SW480 (cell line): ENCODE results near the gene MPPED2.

Experiments
- DNase-seq: peaks from one replicate; pipeline ENCODE4 v3.0.0-alpha.2; 2016; ENCODE audit warnings: low spot score

MPPED2 gene

GRCh38 chr11:30586251-30587144, at the start of gene MPPED2:
Gene MPPED2, minus strand, starts transcription at chr11:30586353. Its CDS starts 5,980 bp downstream, at chr11:30580373.
- peak; percentile 47 for DNase-seq

- DNase-seq, result peak; percentile 51
Observed at GRCh38 chr11:30635401-30635989, 49.3 kb upstream of the MPPED2 start.

- no peak for DNase-seq
Observed at GRCh38 chr11:30631148-30631547, 45.0 kb upstream of the MPPED2 start.

- DNase-seq, result no peak
Observed at GRCh38 chr11:30619767-30620166, 33.6 kb upstream of the MPPED2 start.

- DNase-seq, result no peak
Observed at GRCh38 chr11:30617762-30618161, 31.6 kb upstream of the MPPED2 start.

- DNase-seq, result no peak
Observed at GRCh38 chr11:30610628-30611027, 24.5 kb upstream of the MPPED2 start.

GRCh38 chr11:30608534-30608933, 22.4 kb upstream of the MPPED2 start:
- DNase-seq, result no peak

GRCh38 chr11:30605036-30605605, 19.0 kb upstream of the MPPED2 start:
- no peak for DNase-seq

- no peak for DNase-seq
Observed at GRCh38 chr11:30603357-30603756, 17.2 kb upstream of the MPPED2 start.

- no peak for DNase-seq
Observed at GRCh38 chr11:30596832-30597231, 10.7 kb upstream of the MPPED2 start.

- no peak for DNase-seq
Observed at GRCh38 chr11:30595934-30596333, 9.8 kb upstream of the MPPED2 start.

- DNase-seq, result no peak
Observed at GRCh38 chr11:30594646-30595411, 8.7 kb upstream of the MPPED2 start.

- DNase-seq, result no peak
Observed at GRCh38 chr11:30587269-30587812, 1.2 kb upstream of the MPPED2 start.

- DNase-seq, result no peak
Observed at GRCh38 chr11:30585892-30586250, 282 bp downstream of the MPPED2 start.

- no peak for DNase-seq
Observed at GRCh38 chr11:30585125-30585891, 845 bp downstream of the MPPED2 start.

GRCh38 chr11:30583476-30584280, 2.5 kb downstream of the MPPED2 start:
- no peak for DNase-seq

GRCh38 chr11:30582726-30583125, 3.4 kb downstream of the MPPED2 start:
- no peak for DNase-seq

- DNase-seq, result no peak
Observed at GRCh38 chr11:30581675-30582074, 4.5 kb downstream of the MPPED2 start.

GRCh38 chr11:30580573-30580972, 5.6 kb downstream of the MPPED2 start:
- DNase-seq, result no peak

GRCh38 chr11:30579415-30580175, 6.6 kb downstream of the MPPED2 start:
- DNase-seq, result no peak
